GM23338 (cell line): ENCODE results near the gene LRRC17. TPM values are rescaled to one million over a fixed set of nuclear protein-coding genes. Genes with fewer than 3 reads are reported as not detected.

Source experiments
- ATAC-seq: fragments of 200-7000 bp; cut with Tn5 transposase; 3 replicates; pipeline ENCODE4 v1.9.1; 2020
- DNase-seq: peaks from one replicate; pipeline ENCODE4 v3.0.0-alpha.2; 2015; ENCODE audit warnings: low spot score
- H2AFZ ChIP-seq: fragments of 200-600 bp; sonication (generic); 2 replicates; pipeline ENCODE4 v1.8.0; 2016; ENCODE audit warnings: antibody characterized with exemption, mild to moderate bottlenecking, moderate library complexity
- H3F3A ChIP-seq: fragments of 200-600 bp; sonication (generic); replicated peaks from 2 replicates; pipeline ENCODE4 v1.8.0; 2017; ENCODE audit warnings: antibody characterized with exemption, mixed run types, low read depth
- H3K27ac ChIP-seq: fragments of 200-600 bp; sonication (generic); 2 replicates; pipeline ENCODE4 v1.6.1; 2016; ENCODE audit warnings: low read depth
- H3K27me3 ChIP-seq: fragments of 200-600 bp; sonication (generic); 2 replicates; pipeline ENCODE4 v1.8.0; 2016; ENCODE audit warnings: mild to moderate bottlenecking, mixed run types, moderate library complexity; ENCODE audit not compliant: insufficient read depth
- H3K36me3 ChIP-seq: fragments of 200-600 bp; sonication (generic); 2 replicates; pipeline ENCODE4 v1.8.0; 2016; ENCODE audit warnings: mild to moderate bottlenecking; ENCODE audit not compliant: insufficient read depth
- H3K4me1 ChIP-seq: fragments of 200-600 bp; sonication (generic); 2 replicates; pipeline ENCODE4 v1.8.0; 2016; ENCODE audit warnings: mild to moderate bottlenecking, moderate library complexity; ENCODE audit not compliant: insufficient read depth
- H3K4me2 ChIP-seq: fragments of 200-600 bp; sonication (generic); 2 replicates; pipeline ENCODE4 v1.7.1; 2017; ENCODE audit warnings: mixed run types
- H3K4me3 ChIP-seq: fragments of 200-600 bp; sonication (generic); 2 replicates; pipeline ENCODE4 v1.6.1; 2016; ENCODE audit warnings: mixed run types
- H3K79me2 ChIP-seq: fragments of 200-600 bp; sonication (generic); replicated peaks from 2 replicates; pipeline ENCODE4 v1.8.0; 2017; ENCODE audit warnings: mild to moderate bottlenecking; ENCODE audit not compliant: insufficient read depth
- H3K9me2 ChIP-seq: fragments of 200-600 bp; sonication (generic); 2 replicates; pipeline ENCODE4 v1.8.0; 2017; ENCODE audit not compliant: insufficient read depth
- H4K20me1 ChIP-seq: fragments of 200-600 bp; sonication (generic); replicated peaks from 2 replicates; pipeline ENCODE4 v1.8.0; 2017; ENCODE audit warnings: mild to moderate bottlenecking; ENCODE audit not compliant: insufficient read depth
- H3K27ac Mint-ChIP-seq: 2 replicates; pipeline ENCODE4 v1.8.0; 2020; ENCODE audit warnings: inconsistent platforms, mild to moderate bottlenecking, moderate library complexity, mixed read lengths
- H3K27me3 Mint-ChIP-seq: 3 replicates; pipeline ENCODE4 v1.8.0; 2022; ENCODE audit warnings: low read depth, mild to moderate bottlenecking, moderate library complexity, mixed read lengths, inconsistent platforms; ENCODE audit not compliant: insufficient read depth, poor library complexity
- H3K36me3 Mint-ChIP-seq: 3 replicates; pipeline ENCODE4 v1.8.0; 2021; ENCODE audit warnings: low read depth, mild to moderate bottlenecking, inconsistent platforms, moderate library complexity, mixed read lengths
- H3K4me1 Mint-ChIP-seq: 3 replicates; pipeline ENCODE4 v1.8.0; 2020; ENCODE audit warnings: mild to moderate bottlenecking, inconsistent platforms, mixed read lengths
- H3K4me3 Mint-ChIP-seq: 3 replicates; pipeline ENCODE4 v1.8.0; 2021; ENCODE audit warnings: moderate library complexity, mild to moderate bottlenecking, inconsistent platforms, mixed read lengths
- H3K9me3 Mint-ChIP-seq: 3 replicates; pipeline ENCODE4 v1.8.0; 2020; ENCODE audit warnings: moderate library complexity, mild to moderate bottlenecking, inconsistent platforms, mixed read lengths
- CREB1 ChIP-seq: fragments of 250-450 bp; sonication (Bioruptor Pico); IDR thresholded peaks from 2 replicates; pipeline ENCODE4 v1.5.0; 2020; ENCODE audit warnings: low read depth, mild to moderate bottlenecking, moderate library complexity
- EZH2 ChIP-seq: fragments of 200-600 bp; sonication (generic); IDR thresholded peaks from one replicate; pipeline ENCODE4 v1.8.0; 2017; ENCODE audit warnings: antibody characterized with exemption, mild to moderate bottlenecking, low read depth; ENCODE audit not compliant: unreplicated experiment
- EZH2phosphoT487 ChIP-seq: fragments of 200-600 bp; sonication (generic); IDR thresholded peaks from one replicate; pipeline ENCODE4 v1.8.1; 2018; ENCODE audit warnings: antibody characterized with exemption; ENCODE audit not compliant: unreplicated experiment
- JUNB ChIP-seq: IDR thresholded peaks from one replicate; pipeline ENCODE4 v1.6.1; 2016; ENCODE audit warnings: antibody characterized with exemption; ENCODE audit not compliant: unreplicated experiment
- NANOG ChIP-seq: IDR thresholded peaks from 2 replicates; pipeline ENCODE4 v1.6.1; 2016; ENCODE audit warnings: antibody characterized with exemption, borderline replicate concordance
- POLR2AphosphoS5 ChIP-seq: IDR thresholded peaks from 2 replicates; pipeline ENCODE4 v1.6.1; 2016; ENCODE audit warnings: antibody characterized with exemption, low read depth
- STAT1 ChIP-seq: IDR thresholded peaks from one replicate; pipeline ENCODE4 v1.6.1; 2016; ENCODE audit warnings: antibody characterized with exemption; ENCODE audit not compliant: unreplicated experiment
- ZNF114 ChIP-seq: fragments of 250-450 bp; sonication (Bioruptor Pico); IDR thresholded peaks from 2 replicates; pipeline ENCODE4 v1.5.0; 2020; ENCODE audit warnings: mild to moderate bottlenecking, moderate library complexity
- ZNF331 ChIP-seq: fragments of 250-450 bp; sonication (Bioruptor Pico); IDR thresholded peaks from 2 replicates; pipeline ENCODE4 v1.5.0; 2020; ENCODE audit warnings: low read depth, mild to moderate bottlenecking, moderate library complexity
- polyA plus RNA-seq: library from polyadenylated mRNA; unstranded; fragments of >200 nt; fragmentation: Nextera tagmentation; extraction: Ambion mirVana; gene quantifications from 2 replicates; pipeline ENCODE4 v1.2.1, GENCODE V29; 2016
- total RNA-seq: library from RNA; depleted of rRNA; stranded (reverse); fragments of >200 nt; shearing (Covaris generic); gene quantifications from 2 replicates; pipeline ENCODE4 v1.2.3, GENCODE V29; 2014
- TF ChIP-seq, protein P1 (sequence below): IDR thresholded peaks from one replicate; pipeline ENCODE4 v1.6.1; 2018; ENCODE audit warnings: antibody characterized with exemption; ENCODE audit not compliant: unreplicated experiment
- TF ChIP-seq, protein P2 (sequence below), 2 experiments: fragments of 200-600 bp in 1 of 2; sonication (generic) in 1 of 2; conservative IDR thresholded peaks; 2 replicates each; pipeline versions ENCODE4 v1.5.1 to v1.6.1; 2016 to 2017; ENCODE audit warnings: antibody characterized with exemption in 2 of 2, low read depth in 2 of 2, mild to moderate bottlenecking in 2 of 2, moderate library complexity in 1 of 2
- TF ChIP-seq, protein P3 (sequence below): fragments of 250-450 bp; sonication (Bioruptor Pico); IDR thresholded peaks from 2 replicates; pipeline ENCODE4 v1.5.0; 2020; ENCODE audit warnings: mild to moderate bottlenecking, moderate library complexity
- TF ChIP-seq, protein P4 (sequence below): IDR thresholded peaks from 2 replicates; pipeline ENCODE4 v1.6.1; 2016; ENCODE audit warnings: antibody characterized with exemption

Gene LRRC17
- total and polyA plus RNA-seq, 2 experiments from 2014 or later: 2.8 to 3.1 TPM

DNA sequence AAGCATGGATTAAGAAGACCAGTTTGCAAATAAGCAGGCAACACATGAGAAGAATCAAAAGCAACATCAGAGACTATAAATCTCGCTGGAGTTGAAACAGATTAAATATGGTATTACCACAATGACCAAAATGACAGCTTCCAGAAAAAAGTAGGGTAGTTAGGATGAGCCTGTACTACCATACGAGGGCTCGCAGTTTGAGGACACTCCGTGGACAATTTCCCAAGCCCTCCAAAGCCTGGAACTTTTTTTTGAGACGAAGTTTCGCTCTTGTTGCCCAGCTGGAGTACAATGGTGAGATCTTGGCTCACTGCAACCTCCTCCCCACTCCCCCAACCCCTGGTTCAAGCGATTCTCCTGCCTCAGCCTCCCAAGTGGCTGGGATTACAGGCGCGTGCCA is 1.0 kb downstream of the LRRC17 start:
- Mint-ChIP-seq H3K27me3 (peaks cover 2% of the 10 kb centered on the region), H3K36me3 (no peaks in the 10 kb centered on the region), H3K9me3 (no peaks in the 10 kb centered on the region), H3K27ac (no peak overlapping the region), H3K4me3 (no peak overlapping the region), H3K4me1 (peaks cover 35% of the 10 kb centered on the region)
- no peaks in the 10 kb centered on the region for H3K79me2 ChIP-seq
- DNase-seq (no peak), ATAC-seq (no peak)
- TF ChIP-seq ZNF114 (no peak), NANOG (no peak), CREB1 (no peak), STAT1 (no peak), EZH2 (no peak), EZH2phosphoT487 (no peak), ZNF331 (no peak), POLR2AphosphoS5 (no peak), JUNB (no peak)
- TF ChIP-seq, protein P1, sequence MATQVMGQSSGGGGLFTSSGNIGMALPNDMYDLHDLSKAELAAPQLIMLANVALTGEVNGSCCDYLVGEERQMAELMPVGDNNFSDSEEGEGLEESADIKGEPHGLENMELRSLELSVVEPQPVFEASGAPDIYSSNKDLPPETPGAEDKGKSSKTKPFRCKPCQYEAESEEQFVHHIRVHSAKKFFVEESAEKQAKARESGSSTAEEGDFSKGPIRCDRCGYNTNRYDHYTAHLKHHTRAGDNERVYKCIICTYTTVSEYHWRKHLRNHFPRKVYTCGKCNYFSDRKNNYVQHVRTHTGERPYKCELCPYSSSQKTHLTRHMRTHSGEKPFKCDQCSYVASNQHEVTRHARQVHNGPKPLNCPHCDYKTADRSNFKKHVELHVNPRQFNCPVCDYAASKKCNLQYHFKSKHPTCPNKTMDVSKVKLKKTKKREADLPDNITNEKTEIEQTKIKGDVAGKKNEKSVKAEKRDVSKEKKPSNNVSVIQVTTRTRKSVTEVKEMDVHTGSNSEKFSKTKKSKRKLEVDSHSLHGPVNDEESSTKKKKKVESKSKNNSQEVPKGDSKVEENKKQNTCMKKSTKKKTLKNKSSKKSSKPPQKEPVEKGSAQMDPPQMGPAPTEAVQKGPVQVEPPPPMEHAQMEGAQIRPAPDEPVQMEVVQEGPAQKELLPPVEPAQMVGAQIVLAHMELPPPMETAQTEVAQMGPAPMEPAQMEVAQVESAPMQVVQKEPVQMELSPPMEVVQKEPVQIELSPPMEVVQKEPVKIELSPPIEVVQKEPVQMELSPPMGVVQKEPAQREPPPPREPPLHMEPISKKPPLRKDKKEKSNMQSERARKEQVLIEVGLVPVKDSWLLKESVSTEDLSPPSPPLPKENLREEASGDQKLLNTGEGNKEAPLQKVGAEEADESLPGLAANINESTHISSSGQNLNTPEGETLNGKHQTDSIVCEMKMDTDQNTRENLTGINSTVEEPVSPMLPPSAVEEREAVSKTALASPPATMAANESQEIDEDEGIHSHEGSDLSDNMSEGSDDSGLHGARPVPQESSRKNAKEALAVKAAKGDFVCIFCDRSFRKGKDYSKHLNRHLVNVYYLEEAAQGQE: no peak
- TF ChIP-seq, protein P2, sequence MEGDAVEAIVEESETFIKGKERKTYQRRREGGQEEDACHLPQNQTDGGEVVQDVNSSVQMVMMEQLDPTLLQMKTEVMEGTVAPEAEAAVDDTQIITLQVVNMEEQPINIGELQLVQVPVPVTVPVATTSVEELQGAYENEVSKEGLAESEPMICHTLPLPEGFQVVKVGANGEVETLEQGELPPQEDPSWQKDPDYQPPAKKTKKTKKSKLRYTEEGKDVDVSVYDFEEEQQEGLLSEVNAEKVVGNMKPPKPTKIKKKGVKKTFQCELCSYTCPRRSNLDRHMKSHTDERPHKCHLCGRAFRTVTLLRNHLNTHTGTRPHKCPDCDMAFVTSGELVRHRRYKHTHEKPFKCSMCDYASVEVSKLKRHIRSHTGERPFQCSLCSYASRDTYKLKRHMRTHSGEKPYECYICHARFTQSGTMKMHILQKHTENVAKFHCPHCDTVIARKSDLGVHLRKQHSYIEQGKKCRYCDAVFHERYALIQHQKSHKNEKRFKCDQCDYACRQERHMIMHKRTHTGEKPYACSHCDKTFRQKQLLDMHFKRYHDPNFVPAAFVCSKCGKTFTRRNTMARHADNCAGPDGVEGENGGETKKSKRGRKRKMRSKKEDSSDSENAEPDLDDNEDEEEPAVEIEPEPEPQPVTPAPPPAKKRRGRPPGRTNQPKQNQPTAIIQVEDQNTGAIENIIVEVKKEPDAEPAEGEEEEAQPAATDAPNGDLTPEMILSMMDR (conservative IDR thresholded peaks at IDR 0.05; ENCODE audit: low read depth in 2 of 2): no peak
- TF ChIP-seq, protein P3, sequence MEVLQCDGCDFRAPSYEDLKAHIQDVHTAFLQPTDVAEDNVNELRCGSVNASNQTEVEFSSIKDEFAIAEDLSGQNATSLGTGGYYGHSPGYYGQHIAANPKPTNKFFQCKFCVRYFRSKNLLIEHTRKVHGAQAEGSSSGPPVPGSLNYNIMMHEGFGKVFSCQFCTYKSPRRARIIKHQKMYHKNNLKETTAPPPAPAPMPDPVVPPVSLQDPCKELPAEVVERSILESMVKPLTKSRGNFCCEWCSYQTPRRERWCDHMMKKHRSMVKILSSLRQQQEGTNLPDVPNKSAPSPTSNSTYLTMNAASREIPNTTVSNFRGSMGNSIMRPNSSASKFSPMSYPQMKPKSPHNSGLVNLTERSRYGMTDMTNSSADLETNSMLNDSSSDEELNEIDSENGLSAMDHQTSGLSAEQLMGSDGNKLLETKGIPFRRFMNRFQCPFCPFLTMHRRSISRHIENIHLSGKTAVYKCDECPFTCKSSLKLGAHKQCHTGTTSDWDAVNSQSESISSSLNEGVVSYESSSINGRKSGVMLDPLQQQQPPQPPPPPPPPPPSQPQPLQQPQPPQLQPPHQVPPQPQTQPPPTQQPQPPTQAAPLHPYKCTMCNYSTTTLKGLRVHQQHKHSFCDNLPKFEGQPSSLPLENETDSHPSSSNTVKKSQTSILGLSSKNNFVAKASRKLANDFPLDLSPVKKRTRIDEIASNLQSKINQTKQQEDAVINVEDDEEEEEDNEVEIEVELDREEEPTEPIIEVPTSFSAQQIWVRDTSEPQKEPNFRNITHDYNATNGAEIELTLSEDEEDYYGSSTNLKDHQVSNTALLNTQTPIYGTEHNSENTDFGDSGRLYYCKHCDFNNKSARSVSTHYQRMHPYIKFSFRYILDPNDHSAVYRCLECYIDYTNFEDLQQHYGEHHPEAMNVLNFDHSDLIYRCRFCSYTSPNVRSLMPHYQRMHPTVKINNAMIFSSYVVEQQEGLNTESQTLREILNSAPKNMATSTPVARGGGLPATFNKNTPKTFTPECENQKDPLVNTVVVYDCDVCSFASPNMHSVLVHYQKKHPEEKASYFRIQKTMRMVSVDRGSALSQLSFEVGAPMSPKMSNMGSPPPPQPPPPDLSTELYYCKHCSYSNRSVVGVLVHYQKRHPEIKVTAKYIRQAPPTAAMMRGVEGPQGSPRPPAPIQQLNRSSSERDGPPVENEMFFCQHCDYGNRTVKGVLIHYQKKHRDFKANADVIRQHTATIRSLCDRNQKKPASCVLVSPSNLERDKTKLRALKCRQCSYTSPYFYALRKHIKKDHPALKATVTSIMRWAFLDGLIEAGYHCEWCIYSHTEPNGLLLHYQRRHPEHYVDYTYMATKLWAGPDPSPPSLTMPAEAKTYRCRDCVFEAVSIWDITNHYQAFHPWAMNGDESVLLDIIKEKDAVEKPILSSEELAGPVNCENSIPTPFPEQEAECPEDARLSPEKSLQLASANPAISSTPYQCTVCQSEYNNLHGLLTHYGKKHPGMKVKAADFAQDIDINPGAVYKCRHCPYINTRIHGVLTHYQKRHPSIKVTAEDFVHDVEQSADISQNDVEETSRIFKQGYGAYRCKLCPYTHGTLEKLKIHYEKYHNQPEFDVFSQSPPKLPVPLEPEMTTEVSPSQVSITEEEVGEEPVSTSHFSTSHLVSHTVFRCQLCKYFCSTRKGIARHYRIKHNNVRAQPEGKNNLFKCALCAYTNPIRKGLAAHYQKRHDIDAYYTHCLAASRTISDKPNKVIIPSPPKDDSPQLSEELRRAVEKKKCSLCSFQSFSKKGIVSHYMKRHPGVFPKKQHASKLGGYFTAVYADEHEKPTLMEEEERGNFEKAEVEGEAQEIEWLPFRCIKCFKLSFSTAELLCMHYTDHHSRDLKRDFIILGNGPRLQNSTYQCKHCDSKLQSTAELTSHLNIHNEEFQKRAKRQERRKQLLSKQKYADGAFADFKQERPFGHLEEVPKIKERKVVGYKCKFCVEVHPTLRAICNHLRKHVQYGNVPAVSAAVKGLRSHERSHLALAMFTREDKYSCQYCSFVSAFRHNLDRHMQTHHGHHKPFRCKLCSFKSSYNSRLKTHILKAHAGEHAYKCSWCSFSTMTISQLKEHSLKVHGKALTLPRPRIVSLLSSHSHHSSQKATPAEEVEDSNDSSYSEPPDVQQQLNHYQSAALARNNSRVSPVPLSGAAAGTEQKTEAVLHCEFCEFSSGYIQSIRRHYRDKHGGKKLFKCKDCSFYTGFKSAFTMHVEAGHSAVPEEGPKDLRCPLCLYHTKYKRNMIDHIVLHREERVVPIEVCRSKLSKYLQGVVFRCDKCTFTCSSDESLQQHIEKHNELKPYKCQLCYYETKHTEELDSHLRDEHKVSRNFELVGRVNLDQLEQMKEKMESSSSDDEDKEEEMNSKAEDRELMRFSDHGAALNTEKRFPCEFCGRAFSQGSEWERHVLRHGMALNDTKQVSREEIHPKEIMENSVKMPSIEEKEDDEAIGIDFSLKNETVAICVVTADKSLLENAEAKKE (CRISPR knock-in tag): no peak
- TF ChIP-seq, protein P4, sequence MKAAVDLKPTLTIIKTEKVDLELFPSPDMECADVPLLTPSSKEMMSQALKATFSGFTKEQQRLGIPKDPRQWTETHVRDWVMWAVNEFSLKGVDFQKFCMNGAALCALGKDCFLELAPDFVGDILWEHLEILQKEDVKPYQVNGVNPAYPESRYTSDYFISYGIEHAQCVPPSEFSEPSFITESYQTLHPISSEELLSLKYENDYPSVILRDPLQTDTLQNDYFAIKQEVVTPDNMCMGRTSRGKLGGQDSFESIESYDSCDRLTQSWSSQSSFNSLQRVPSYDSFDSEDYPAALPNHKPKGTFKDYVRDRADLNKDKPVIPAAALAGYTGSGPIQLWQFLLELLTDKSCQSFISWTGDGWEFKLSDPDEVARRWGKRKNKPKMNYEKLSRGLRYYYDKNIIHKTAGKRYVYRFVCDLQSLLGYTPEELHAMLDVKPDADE: no peak
- H3K4me3 ChIP-seq: no peak overlapping the region
- peaks cover 5% of the 10 kb centered on the region; the same call in 1 of the 2 replicates for H3K9me2 ChIP-seq
- H3K36me3 ChIP-seq: no peaks in the 10 kb centered on the region
- no peak overlapping the region; the same call in 1 of the 2 replicates for H3K4me2 ChIP-seq
- H3F3A ChIP-seq: no peaks in the 10 kb centered on the region
- no peaks in the 10 kb centered on the region for H4K20me1 ChIP-seq
- no peak overlapping the region for H2AFZ ChIP-seq
- no peak overlapping the region for H3K27ac ChIP-seq
- H3K27me3 ChIP-seq: no peaks in the 10 kb centered on the region
- peaks cover 35% of the 10 kb centered on the region for H3K4me1 ChIP-seq
